GM12872 (cell line): ENCODE results near the gene ADGRL1.
A peak's percentile ranks its signal among the peaks of the same experiment; 100 is the strongest.
"Not testable (repeated sequence)": the region's sequence is repeated elsewhere in the genome, so short reads cannot be mapped to it uniquely, and the experiment has no call there.

Experiments used
- TF ChIP-seq, protein P1 (sequence below): IDR thresholded peaks from 3 replicates; pipeline ENCODE4 v1.5.1; 2011; ENCODE audit warnings: low read depth, mild to moderate bottlenecking, low read length, moderate library complexity; ENCODE audit not compliant: insufficient read depth

The ADGRL1 gene

DNA sequence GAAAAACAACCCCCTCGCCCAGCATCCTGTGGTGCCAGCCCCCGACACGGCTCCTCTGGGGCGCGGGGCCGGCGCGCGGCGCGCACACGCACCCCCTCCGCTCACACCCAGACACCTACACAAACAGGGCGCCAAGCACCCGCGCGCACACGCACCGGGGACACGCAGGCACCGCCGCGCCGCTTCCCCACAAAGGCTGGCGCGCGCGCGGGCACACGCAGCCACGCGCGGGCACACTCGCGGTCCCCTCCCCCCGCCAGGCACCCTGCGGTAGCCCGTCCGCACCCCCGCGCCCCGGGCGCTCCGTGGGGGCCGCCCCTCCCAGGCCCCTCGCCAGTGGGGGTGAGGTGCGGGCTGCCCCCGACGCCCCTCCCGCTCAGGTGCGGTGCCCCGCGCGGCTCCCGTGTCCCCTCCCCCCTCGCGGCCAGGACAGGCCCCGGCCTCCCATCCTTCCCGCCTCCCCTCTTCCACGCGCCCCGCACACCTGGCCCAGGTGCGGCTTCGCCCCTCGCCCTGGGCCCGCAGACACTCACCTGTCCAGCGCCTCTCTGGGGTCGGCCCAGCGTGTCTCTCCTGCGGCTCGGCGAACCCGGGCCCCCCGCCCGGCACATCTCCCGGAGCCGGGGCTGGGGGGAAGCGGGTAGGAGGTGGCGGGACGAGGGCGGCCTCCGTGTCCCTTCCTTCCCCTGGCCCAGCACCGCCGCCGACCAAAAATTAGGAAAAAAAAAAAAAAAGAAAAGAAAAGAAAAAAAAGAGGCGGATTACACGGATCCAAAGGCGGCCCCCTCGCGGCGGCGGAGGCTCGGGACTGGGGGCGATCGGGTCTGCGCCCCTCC is at the start of gene ADGRL1:
Gene ADGRL1, minus strand, starts transcription at position 718 of the 836 bp plus-strand sequence. CDS start 22,567 bp downstream, outside the sequence.
- TF ChIP-seq, protein P1, sequence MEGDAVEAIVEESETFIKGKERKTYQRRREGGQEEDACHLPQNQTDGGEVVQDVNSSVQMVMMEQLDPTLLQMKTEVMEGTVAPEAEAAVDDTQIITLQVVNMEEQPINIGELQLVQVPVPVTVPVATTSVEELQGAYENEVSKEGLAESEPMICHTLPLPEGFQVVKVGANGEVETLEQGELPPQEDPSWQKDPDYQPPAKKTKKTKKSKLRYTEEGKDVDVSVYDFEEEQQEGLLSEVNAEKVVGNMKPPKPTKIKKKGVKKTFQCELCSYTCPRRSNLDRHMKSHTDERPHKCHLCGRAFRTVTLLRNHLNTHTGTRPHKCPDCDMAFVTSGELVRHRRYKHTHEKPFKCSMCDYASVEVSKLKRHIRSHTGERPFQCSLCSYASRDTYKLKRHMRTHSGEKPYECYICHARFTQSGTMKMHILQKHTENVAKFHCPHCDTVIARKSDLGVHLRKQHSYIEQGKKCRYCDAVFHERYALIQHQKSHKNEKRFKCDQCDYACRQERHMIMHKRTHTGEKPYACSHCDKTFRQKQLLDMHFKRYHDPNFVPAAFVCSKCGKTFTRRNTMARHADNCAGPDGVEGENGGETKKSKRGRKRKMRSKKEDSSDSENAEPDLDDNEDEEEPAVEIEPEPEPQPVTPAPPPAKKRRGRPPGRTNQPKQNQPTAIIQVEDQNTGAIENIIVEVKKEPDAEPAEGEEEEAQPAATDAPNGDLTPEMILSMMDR, result not testable (repeated sequence)

- TF ChIP-seq, protein P1, result no peak
Measured at GRCh38 chr19:14250870-14251269, 44.9 kb upstream of the ADGRL1 start.

GRCh38 chr19:14248578-14249011 is 42.6 kb upstream of the ADGRL1 start:
- TF ChIP-seq, protein P1, result no peak

DNA sequence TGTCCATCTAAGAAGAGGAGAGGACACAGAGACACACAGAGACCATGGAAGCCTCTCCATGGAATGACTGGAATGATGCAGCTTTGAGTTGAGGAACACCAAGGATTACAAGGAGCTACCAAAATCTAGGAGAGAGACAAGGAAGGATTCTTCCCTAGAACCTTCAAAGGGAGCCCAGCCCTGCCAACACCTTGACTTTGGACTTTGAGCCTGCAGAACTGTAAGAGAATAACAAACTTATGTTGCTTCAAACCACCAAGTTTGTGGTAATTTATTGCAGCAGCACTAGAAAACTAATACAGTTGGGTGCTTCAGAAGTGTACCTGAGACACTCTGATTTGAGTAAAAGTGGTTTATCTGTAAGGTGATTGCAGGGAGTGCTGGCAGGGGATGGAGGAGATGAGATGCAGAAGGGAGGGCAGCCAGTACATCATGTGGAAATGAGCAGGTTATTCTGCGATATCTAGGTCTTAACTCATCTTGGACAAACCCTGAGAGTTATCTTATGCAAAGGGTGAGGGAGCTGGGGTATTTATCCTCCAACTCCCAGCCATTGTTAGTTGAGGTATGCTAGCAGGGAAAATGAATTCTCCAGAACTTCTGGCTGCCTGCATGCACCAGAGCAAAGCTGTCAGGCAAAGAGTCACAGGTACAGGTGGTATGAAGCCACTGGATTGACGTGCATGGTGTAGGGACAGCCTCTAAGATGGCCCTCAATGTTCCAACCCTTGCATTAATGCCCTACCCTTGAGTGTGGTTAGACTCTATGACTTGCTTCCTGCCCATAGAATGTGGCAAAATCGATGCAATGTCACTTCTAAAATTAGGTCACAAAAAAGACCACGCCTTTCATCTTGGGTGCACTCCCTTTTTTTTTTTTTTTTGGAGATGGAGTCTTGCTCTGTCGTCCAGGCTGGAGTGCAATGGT is 31.3 kb upstream of the ADGRL1 start:
- TF ChIP-seq, protein P1, result no peak

GRCh38 chr19:14222886-14223285 is 16.9 kb upstream of the ADGRL1 start:
- TF ChIP-seq, protein P1, result no peak

GRCh38 chr19:14221345-14221744 is 15.4 kb upstream of the ADGRL1 start:
- TF ChIP-seq, protein P1, result peak; percentile 62
